Activated T-helper 17 cell treated with anti-CD3 and anti-CD28 coated beads, Interleukin-2, amount 50 U/mL, for 72 hours (primary cell): ENCODE results near the gene DGCR6L. TPM values are rescaled to one million over a fixed set of nuclear protein-coding genes. Genes with fewer than 3 reads are reported as not detected.
"Not testable (repeated sequence)": the region's sequence is repeated elsewhere in the genome, so short reads cannot be mapped to it uniquely, and the experiment has no call there.

Experiments
- ATAC-seq: fragments of 150-1000 bp; cut with Tn5 transposase; replicated peaks from 2 replicates; pipeline ENCODE4 v1.10.0; 2021; ENCODE audit warnings: mild to moderate bottlenecking, moderate library complexity
- H3K27ac Mint-ChIP-seq: one replicate; pipeline ENCODE4 v1.8.0; 2022; ENCODE audit warnings: mixed read lengths
- H3K27me3 Mint-ChIP-seq: one replicate; pipeline ENCODE4 v1.8.0; 2022; ENCODE audit warnings: mixed read lengths
- H3K36me3 Mint-ChIP-seq: one replicate; pipeline ENCODE4 v1.8.0; 2022; ENCODE audit warnings: low read depth, mild to moderate bottlenecking, mixed read lengths
- H3K4me1 Mint-ChIP-seq: one replicate; pipeline ENCODE4 v1.8.0; 2022; ENCODE audit warnings: mixed read lengths
- H3K4me3 Mint-ChIP-seq: one replicate; pipeline ENCODE4 v1.8.0; 2022; ENCODE audit warnings: mild to moderate bottlenecking, mixed read lengths
- H3K9me3 Mint-ChIP-seq: one replicate; pipeline ENCODE4 v1.8.0; 2022; ENCODE audit warnings: mixed read lengths
- total RNA-seq, 2 donors: library from RNA; stranded (reverse); gene quantifications; one replicate each; pipeline ENCODE4 v1.2.3, GENCODE V29; 2022

The DGCR6L gene
- total RNA-seq: 10 to 100 TPM; 20.5 to 29.2 TPM

- peak within 1 kb of the TSS; percentile 94 for H3K27ac Mint-ChIP-seq
These were observed at the start of gene DGCR6L for GRCh38 chr22:20319745-20320658. TSS of gene DGCR6L (minus strand) at chr22:20320060. CDS start at chr22:20319988, 72 bp downstream.

DNA sequence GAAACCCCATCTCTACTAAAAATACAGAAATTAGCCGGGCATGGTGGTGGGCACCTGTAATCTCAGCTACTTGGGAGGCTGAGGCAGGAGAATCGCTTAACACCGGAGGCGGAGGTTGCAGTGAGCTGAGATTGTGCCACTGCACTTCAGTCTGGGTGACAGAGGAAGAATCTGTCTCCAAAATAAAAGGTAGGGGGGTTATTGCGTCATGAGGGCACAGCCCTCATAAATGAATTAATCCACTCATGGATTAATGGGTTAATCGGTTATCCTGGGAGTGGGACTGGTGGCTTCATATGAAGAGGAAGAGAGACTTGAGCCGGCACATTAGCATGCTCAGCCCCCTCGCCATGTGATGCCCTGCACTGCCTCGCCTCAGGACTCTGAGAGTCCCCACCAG is 49.0 kb upstream of the DGCR6L start:
- H3K27me3 Mint-ChIP-seq, H3K4me1 Mint-ChIP-seq, H3K27ac Mint-ChIP-seq, H3K4me3 Mint-ChIP-seq, H3K9me3 Mint-ChIP-seq, ATAC-seq, H3K36me3 Mint-ChIP-seq: not testable (repeated sequence)

More at GRCh38 chr22:20319745-20320658, at the start of gene DGCR6L:
- H3K4me3 Mint-ChIP-seq: peak within 1 kb of the TSS; percentile 97
- H3K36me3 Mint-ChIP-seq: no peaks in the 10 kb centered on the region
- ATAC-seq: peak; percentile 64
- H3K27me3 Mint-ChIP-seq: no peaks in the 10 kb centered on the region
- H3K9me3 Mint-ChIP-seq: no peaks in the 10 kb centered on the region
- H3K4me1 Mint-ChIP-seq: peaks cover 20% of the 10 kb centered on the region

- H3K36me3 Mint-ChIP-seq, H3K27ac Mint-ChIP-seq, ATAC-seq, H3K4me3 Mint-ChIP-seq, H3K27me3 Mint-ChIP-seq, H3K4me1 Mint-ChIP-seq, H3K9me3 Mint-ChIP-seq: not testable (repeated sequence)
These were observed 47.0 kb upstream of the DGCR6L start for GRCh38 chr22:20366841-20367240.

DNA sequence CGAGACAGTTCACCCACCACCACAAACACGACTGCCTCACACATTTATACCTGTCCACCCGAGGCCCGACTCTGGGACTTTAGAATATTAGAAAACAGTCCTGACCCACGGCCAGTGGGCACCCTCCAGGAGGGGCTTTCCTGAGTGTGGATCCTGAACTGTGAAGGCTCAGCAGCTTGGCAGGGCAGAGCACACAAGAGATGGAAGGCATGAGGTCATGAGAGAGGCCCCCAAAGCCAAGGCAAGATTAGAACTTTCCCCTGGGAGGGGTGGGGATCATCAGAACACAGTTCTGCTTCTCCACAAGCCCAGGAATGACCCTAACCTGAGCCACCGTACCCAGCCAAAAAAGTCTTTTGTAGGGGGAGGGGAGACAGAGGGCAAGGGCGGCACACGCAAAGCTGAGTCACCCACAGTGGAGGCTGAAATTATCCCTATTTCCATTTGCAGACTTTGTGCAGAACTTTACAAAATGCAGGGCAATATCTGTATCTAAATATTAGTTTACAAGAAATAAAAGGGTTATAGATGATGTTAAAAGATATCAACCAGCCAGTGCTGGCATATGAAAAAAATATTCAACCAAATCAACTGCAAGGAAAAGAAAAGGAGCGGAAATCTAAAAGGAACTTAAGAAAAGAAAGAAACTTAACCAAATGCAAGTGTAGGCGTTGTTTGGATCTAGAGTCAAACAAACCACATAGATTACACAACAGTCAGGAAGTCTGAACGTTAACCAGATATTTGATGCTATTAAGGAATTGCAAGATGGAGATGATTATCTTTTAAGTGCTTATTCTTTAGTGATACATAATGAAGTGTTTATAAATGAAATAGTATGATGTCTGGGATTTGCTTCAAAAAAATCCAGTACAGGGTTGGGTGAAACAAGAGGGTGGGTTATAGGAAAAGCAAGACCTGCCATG is 44.7 kb upstream of the DGCR6L start:
- H3K36me3 Mint-ChIP-seq, H3K9me3 Mint-ChIP-seq, H3K4me1 Mint-ChIP-seq, H3K27me3 Mint-ChIP-seq, H3K4me3 Mint-ChIP-seq: not testable (repeated sequence)
- peak overlapping the region; percentile 65 for H3K27ac Mint-ChIP-seq
- ATAC-seq: peak; percentile 29

GRCh38 chr22:20362403-20362802 is 42.5 kb upstream of the DGCR6L start:
- H3K36me3 Mint-ChIP-seq, H3K27ac Mint-ChIP-seq, H3K9me3 Mint-ChIP-seq, H3K4me3 Mint-ChIP-seq, H3K4me1 Mint-ChIP-seq, ATAC-seq, H3K27me3 Mint-ChIP-seq: not testable (repeated sequence)

GRCh38 chr22:20361752-20362229 is 41.9 kb upstream of the DGCR6L start:
- H3K36me3 Mint-ChIP-seq, H3K9me3 Mint-ChIP-seq, H3K4me3 Mint-ChIP-seq, H3K4me1 Mint-ChIP-seq, H3K27ac Mint-ChIP-seq, ATAC-seq, H3K27me3 Mint-ChIP-seq: not testable (repeated sequence)

GRCh38 chr22:20360866-20361751 is 41.2 kb upstream of the DGCR6L start:
- not testable (repeated sequence) for H3K27me3 Mint-ChIP-seq, H3K4me1 Mint-ChIP-seq, H3K4me3 Mint-ChIP-seq, H3K9me3 Mint-ChIP-seq, H3K36me3 Mint-ChIP-seq, H3K27ac Mint-ChIP-seq, ATAC-seq

DNA sequence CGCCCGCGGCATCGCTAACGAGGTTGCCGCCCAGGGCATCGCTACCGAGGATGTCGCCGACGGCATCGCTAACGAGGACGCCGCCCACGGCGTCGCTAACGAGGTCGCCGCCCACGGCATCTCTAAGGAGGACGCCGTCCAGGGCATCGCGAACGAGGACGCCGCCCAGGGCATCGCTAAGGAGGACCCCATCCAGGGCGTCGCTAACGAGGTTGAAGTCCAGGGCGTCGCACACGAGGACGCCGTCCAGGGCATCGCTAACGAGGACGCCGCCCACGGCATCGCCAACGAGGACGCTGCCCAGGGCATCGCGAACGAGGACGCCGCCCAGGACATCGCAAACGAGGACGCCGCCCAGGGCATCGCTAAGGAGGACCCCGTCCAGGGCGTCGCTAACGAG is 40.4 kb upstream of the DGCR6L start:
- H3K9me3 Mint-ChIP-seq, ATAC-seq, H3K27me3 Mint-ChIP-seq, H3K27ac Mint-ChIP-seq, H3K4me3 Mint-ChIP-seq, H3K4me1 Mint-ChIP-seq, H3K36me3 Mint-ChIP-seq: not testable (repeated sequence)

DNA sequence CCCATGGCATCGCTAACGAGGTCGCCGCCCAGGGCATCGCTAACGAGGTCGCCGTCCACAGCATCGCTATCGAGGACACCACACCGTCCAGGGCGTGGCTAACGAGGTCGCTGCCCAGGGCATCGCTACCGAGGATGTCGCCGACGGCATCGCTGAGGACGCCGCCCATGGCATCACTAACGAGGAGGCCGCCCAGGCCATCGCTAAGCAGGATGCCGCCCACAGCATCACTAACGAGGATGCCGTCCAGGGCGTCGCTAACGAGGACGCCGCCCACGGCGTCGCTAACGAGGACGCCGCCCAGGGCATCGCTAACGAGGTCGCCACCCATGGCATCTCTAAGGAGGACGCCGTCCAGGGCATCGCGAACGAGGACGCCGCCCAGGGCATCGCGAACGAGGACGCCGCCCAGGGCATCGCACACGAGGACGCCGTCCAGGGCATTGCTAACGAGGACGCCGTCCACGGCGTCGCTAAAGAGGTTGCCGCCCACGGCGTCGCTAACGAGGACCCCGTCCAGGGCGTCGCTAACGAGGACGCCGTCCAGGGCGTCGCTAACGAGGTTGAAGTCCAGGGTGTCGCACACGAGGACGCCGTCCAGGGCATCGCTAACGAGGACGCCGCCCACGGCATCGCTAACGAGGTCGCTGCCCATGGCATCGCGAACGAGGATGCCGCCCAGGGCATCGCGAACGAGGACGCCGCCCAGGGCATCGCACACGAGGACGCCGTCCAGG is 38.8 kb upstream of the DGCR6L start:
- not testable (repeated sequence) for ATAC-seq, H3K27me3 Mint-ChIP-seq, H3K36me3 Mint-ChIP-seq, H3K4me3 Mint-ChIP-seq, H3K27ac Mint-ChIP-seq, H3K9me3 Mint-ChIP-seq, H3K4me1 Mint-ChIP-seq

DNA sequence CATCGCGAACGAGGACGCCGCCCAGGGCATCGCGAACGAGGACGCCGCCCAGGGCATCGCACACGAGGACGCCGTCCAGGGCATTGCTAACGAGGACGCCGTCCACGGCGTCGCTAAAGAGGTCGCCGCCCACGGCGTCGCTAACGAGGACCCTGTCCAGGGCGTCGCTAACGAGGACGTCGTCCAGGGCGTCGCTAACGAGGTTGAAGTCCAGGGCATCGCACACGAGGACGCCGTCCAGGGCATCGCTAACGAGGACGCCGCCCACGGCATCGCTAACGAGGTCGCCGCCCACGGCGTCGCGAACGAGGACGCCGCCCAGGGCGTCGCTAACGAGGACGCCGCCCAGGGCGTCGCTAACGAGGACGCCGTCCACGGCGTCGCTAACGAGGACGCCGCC is 38.1 kb upstream of the DGCR6L start:
- H3K4me3 Mint-ChIP-seq, H3K9me3 Mint-ChIP-seq, ATAC-seq, H3K27me3 Mint-ChIP-seq, H3K4me1 Mint-ChIP-seq, H3K27ac Mint-ChIP-seq, H3K36me3 Mint-ChIP-seq: not testable (repeated sequence)

DNA sequence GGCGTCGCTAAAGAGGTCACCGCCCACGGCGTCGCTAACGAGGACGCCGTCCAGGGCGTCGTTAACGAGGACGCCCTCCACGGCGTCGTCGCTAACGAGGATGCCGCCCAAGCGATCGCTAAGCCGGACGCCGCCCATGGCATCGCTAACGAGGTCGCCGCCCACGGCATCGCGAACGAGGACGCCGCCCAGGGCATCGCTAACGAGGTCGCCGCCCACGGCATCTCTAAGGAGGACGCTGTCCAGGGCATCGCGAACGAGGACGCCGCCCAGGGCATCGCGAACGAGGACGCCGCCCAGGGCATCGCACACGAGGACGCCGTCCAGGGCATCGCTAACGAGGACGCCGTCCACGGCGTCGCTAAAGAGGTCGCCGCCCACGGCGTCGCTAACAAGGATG is 37.0 kb upstream of the DGCR6L start:
- H3K27ac Mint-ChIP-seq, ATAC-seq, H3K27me3 Mint-ChIP-seq, H3K4me1 Mint-ChIP-seq, H3K9me3 Mint-ChIP-seq, H3K4me3 Mint-ChIP-seq, H3K36me3 Mint-ChIP-seq: not testable (repeated sequence)

DNA sequence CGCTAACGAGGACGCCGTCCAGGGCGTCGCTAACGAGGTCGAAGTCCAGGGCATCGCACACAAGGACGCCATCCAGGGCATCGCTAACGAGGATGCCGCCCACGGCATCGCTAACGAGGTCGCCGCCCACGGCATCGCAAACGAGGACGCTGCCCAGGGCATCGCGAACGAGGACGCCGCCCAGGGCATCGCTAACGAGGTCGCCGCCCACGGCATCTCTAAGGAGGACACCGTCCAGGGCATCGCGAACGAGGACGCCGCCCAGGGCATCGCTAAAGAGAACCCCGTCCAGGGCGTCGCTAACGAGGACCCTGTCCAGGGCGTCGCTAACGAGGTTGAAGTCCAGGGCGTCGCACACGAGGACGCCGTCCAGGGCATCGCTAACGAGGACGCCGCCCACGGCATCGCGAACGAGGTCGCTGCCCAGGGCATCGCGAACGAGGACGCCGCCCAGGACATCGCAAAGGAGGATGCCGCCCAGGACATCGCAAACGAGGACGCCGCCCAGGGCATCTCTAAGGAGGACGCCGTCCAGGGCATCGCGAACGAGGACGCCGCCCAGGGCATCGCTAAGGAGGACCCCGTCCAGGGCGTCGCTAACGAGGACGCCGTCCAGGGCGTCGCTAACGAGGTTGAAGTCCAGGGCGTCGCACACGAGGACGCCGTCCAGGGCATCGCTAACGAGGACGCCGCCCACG is 36.2 kb upstream of the DGCR6L start:
- not testable (repeated sequence) for H3K27ac Mint-ChIP-seq, H3K4me1 Mint-ChIP-seq, H3K36me3 Mint-ChIP-seq, H3K4me3 Mint-ChIP-seq, H3K9me3 Mint-ChIP-seq, ATAC-seq, H3K27me3 Mint-ChIP-seq
